ACC112 (cell line): ENCODE results near the gene TAB2.
"Not testable (repeated sequence)": the region's sequence is repeated elsewhere in the genome, so short reads cannot be mapped to it uniquely, and the experiment has no call there.

Source experiments
- H2AFZ ChIP-seq: fragments of 200-600 bp; sonication (generic); one replicate; pipeline ENCODE4 v1.6.0; 2017; ENCODE audit warnings: antibody characterized with exemption, low read length; ENCODE audit not compliant: unreplicated experiment
- H3K27ac ChIP-seq: fragments of 200-600 bp; sonication (generic); 2 replicates; pipeline ENCODE4 v1.5.1; 2014; ENCODE audit warnings: low read depth, mild to moderate bottlenecking, antibody characterized with exemption, low read length, moderate library complexity
- H3K27me3 ChIP-seq: fragments of 200-600 bp; sonication (generic); 2 replicates; pipeline ENCODE4 v1.6.1; 2014; ENCODE audit warnings: mild to moderate bottlenecking, antibody characterized with exemption, low read length, moderate library complexity, mixed read lengths; ENCODE audit not compliant: insufficient read depth
- H3K36me3 ChIP-seq: fragments of 200-600 bp; sonication (generic); 2 replicates; pipeline ENCODE4 v1.6.1; 2016; ENCODE audit warnings: mild to moderate bottlenecking, antibody characterized with exemption, low read length, moderate library complexity, mixed read lengths; ENCODE audit not compliant: insufficient read depth
- H3K4me1 ChIP-seq: fragments of 200-600 bp; sonication (generic); one replicate; pipeline ENCODE4 v1.6.1; 2016; ENCODE audit warnings: low read length, mixed read lengths; ENCODE audit not compliant: insufficient read depth, unreplicated experiment, control insufficient read depth
- H3K4me3 ChIP-seq: fragments of 200-600 bp; sonication (generic); 2 replicates; pipeline ENCODE4 v1.5.1; 2014; ENCODE audit warnings: mild to moderate bottlenecking, low read depth, low read length
- H3K79me2 ChIP-seq: fragments of 200-600 bp; sonication (generic); one replicate; pipeline ENCODE4 v1.6.0; 2016; ENCODE audit warnings: low read length; ENCODE audit not compliant: control insufficient read depth, unreplicated experiment, insufficient read depth

Gene TAB2

GRCh38 chr6:149347067-149347466 is 29.6 kb downstream of the TAB2 start:
- Histone ChIP-seq H3K79me2 (peaks cover 78% of the 10 kb centered on the region), H3K36me3 (0 out of 2 replicates have a peak, but pooled peaks cover 4% of the 10 kb centered on the region), H2AFZ (no peak overlapping the region), H3K4me1 (peaks cover 13% of the 10 kb centered on the region), H3K27ac (no peak overlapping the region), H3K4me3 (no peak overlapping the region), H3K27me3 (no peaks in the 10 kb centered on the region)

- H3K27me3 ChIP-seq, H3K4me1 ChIP-seq, H3K36me3 ChIP-seq, H2AFZ ChIP-seq, H3K4me3 ChIP-seq, H3K27ac ChIP-seq: not testable (repeated sequence)
- peaks cover 81% of the 10 kb centered on the region for H3K79me2 ChIP-seq
Measured at GRCh38 chr6:149349279-149349678, 31.8 kb downstream of the TAB2 start.

- Histone ChIP-seq H3K27ac (no peak overlapping the region), H2AFZ (no peak overlapping the region), H3K27me3 (no peaks in the 10 kb centered on the region), H3K4me3 (no peak overlapping the region), H3K4me1 (peaks cover 8% of the 10 kb centered on the region), H3K36me3 (no peaks in the 10 kb centered on the region), H3K79me2 (peaks cover 87% of the 10 kb centered on the region)
Measured at GRCh38 chr6:149354009-149354408, 36.5 kb downstream of the TAB2 start.

- Histone ChIP-seq H3K27ac (no peak overlapping the region), H3K79me2 (peaks cover 89% of the 10 kb centered on the region), H2AFZ (no peak overlapping the region), H3K27me3 (no peaks in the 10 kb centered on the region), H3K36me3 (no peaks in the 10 kb centered on the region), H3K4me3 (no peak overlapping the region), H3K4me1 (peaks cover 8% of the 10 kb centered on the region)
Measured at GRCh38 chr6:149356081-149356750, 38.7 kb downstream of the TAB2 start.

GRCh38 chr6:149357726-149358538 is 40.4 kb downstream of the TAB2 start:
- peaks cover 8% of the 10 kb centered on the region for H3K4me1 ChIP-seq
- H3K27ac ChIP-seq: no peak overlapping the region
- H3K36me3 ChIP-seq: no peaks in the 10 kb centered on the region
- peaks cover 90% of the 10 kb centered on the region for H3K79me2 ChIP-seq
- H3K4me3 ChIP-seq: no peak overlapping the region
- no peaks in the 10 kb centered on the region for H3K27me3 ChIP-seq
- H2AFZ ChIP-seq: no peak overlapping the region

- Histone ChIP-seq H3K4me1 (peaks cover 8% of the 10 kb centered on the region), H3K27ac (no peak overlapping the region), H3K79me2 (peaks cover 91% of the 10 kb centered on the region), H3K27me3 (no peaks in the 10 kb centered on the region), H3K36me3 (no peaks in the 10 kb centered on the region), H3K4me3 (no peak overlapping the region), H2AFZ (no peak overlapping the region)
Measured at GRCh38 chr6:149359440-149359839, 41.9 kb downstream of the TAB2 start.

GRCh38 chr6:149360536-149360935 is 43.0 kb downstream of the TAB2 start:
- H3K27ac ChIP-seq: no peak overlapping the region
- H3K27me3 ChIP-seq: no peaks in the 10 kb centered on the region
- H3K36me3 ChIP-seq: no peaks in the 10 kb centered on the region
- peaks cover 8% of the 10 kb centered on the region for H3K4me1 ChIP-seq
- H3K4me3 ChIP-seq: no peak overlapping the region
- peaks cover 90% of the 10 kb centered on the region for H3K79me2 ChIP-seq
- no peak overlapping the region for H2AFZ ChIP-seq

- peaks cover 8% of the 10 kb centered on the region for H3K4me1 ChIP-seq
- H3K27me3 ChIP-seq: no peaks in the 10 kb centered on the region
- 0 out of 2 replicates have a peak, but pooled peaks cover 3% of the 10 kb centered on the region for H3K36me3 ChIP-seq
- H3K27ac ChIP-seq: no peak overlapping the region
- no peak overlapping the region for H3K4me3 ChIP-seq
- H2AFZ ChIP-seq: no peak overlapping the region
- H3K79me2 ChIP-seq: peaks cover 93% of the 10 kb centered on the region
Measured at GRCh38 chr6:149362289-149362688, 44.8 kb downstream of the TAB2 start.

GRCh38 chr6:149363154-149363553 is 45.6 kb downstream of the TAB2 start:
- Histone ChIP-seq H3K4me1 (peaks cover 2% of the 10 kb centered on the region), H2AFZ (no peak overlapping the region), H3K79me2 (peaks cover 97% of the 10 kb centered on the region), H3K27me3 (no peaks in the 10 kb centered on the region), H3K36me3 (0 out of 2 replicates have a peak, but pooled peaks cover 3% of the 10 kb centered on the region), H3K4me3 (no peak overlapping the region), H3K27ac (no peak overlapping the region)

GRCh38 chr6:149364557-149364956 is 47.0 kb downstream of the TAB2 start:
- Histone ChIP-seq H2AFZ (no peak overlapping the region), H3K27ac (no peak overlapping the region), H3K36me3 (0 out of 2 replicates have a peak, but pooled peaks cover 3% of the 10 kb centered on the region), H3K27me3 (no peaks in the 10 kb centered on the region), H3K4me1 (no peaks in the 10 kb centered on the region), H3K79me2 (peaks cover 95% of the 10 kb centered on the region), H3K4me3 (no peak overlapping the region)

GRCh38 chr6:149365197-149365596 is 47.7 kb downstream of the TAB2 start:
- no peaks in the 10 kb centered on the region for H3K4me1 ChIP-seq
- no peaks in the 10 kb centered on the region for H3K27me3 ChIP-seq
- peaks cover 9% of the 10 kb centered on the region for H3K36me3 ChIP-seq
- H2AFZ ChIP-seq: no peak overlapping the region
- no peak overlapping the region for H3K4me3 ChIP-seq
- peaks cover 94% of the 10 kb centered on the region for H3K79me2 ChIP-seq
- H3K27ac ChIP-seq: no peak overlapping the region
